GM18526 (cell line): Measurements from ENCODE around the gene PRR23E.

ENCODE experiments used
- POLR2A ChIP-seq: IDR thresholded peaks from 3 replicates; pipeline ENCODE4 v1.6.1; 2011; ENCODE audit not compliant: insufficient read length; ENCODE audit errors: extremely low read depth

The PRR23E gene

GRCh38 chr3:127221446-127222035, 28.6 kb downstream of the PRR23E start:
- TF ChIP-seq POLR2A: no peak

- TF ChIP-seq POLR2A: no peak
Measured at GRCh38 chr3:127222163-127222562, 29.2 kb downstream of the PRR23E start.

GRCh38 chr3:127222664-127223063, 29.7 kb downstream of the PRR23E start:
- no peak for TF ChIP-seq POLR2A

GRCh38 chr3:127224118-127224517, 31.2 kb downstream of the PRR23E start:
- TF ChIP-seq POLR2A: no peak

- TF ChIP-seq POLR2A: no peak
Measured at GRCh38 chr3:127226457-127226856, 33.5 kb downstream of the PRR23E start.

- TF ChIP-seq POLR2A: no peak
Measured at GRCh38 chr3:127226946-127227842, 34.3 kb downstream of the PRR23E start.

- no peak for TF ChIP-seq POLR2A
Measured at GRCh38 chr3:127228866-127229265, 35.9 kb downstream of the PRR23E start.

- no peak for TF ChIP-seq POLR2A
Measured at GRCh38 chr3:127233371-127233770, 40.4 kb downstream of the PRR23E start.

- TF ChIP-seq POLR2A: no peak
Measured at GRCh38 chr3:127234778-127235177, 41.8 kb downstream of the PRR23E start.

- no peak for TF ChIP-seq POLR2A
Measured at GRCh38 chr3:127235706-127236105, 42.8 kb downstream of the PRR23E start.

- TF ChIP-seq POLR2A: no peak
Measured at GRCh38 chr3:127237835-127238234, 44.9 kb downstream of the PRR23E start.

- TF ChIP-seq POLR2A: no peak
Measured at GRCh38 chr3:127238602-127239001, 45.7 kb downstream of the PRR23E start.

GRCh38 chr3:127247292-127247691, 54.4 kb downstream of the PRR23E start:
- no peak for TF ChIP-seq POLR2A
